ENCODE measurements around the gene DESI2.
"Not testable (repeated sequence)": the region's sequence is repeated elsewhere in the genome, so short reads cannot be mapped to it uniquely, and the experiment has no call there.

The DESI2 gene

DNA sequence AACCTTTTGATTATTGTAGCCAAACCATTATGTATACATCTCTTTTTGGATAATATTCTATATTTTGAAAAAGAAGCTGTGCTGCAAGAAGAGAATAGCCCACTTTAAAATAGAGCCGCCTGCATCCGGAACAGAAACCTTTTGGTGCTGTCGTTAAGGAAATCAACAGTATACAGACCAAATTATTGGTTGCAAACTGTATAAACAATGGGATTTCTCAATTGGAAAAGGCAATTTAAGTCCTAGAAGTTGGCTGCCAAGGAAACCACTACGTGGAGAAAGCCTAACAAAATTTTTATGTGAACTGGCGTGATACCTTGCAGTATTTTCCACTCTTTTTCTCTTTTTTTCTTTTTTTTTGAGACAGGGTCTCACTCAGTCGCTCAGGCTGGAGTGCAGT, 25.8 kb downstream of the DESI2 start:
- no peak overlapping the region for H3K4me3 ChIP-seq (ENCODE audit: low read depth, low read length)
- TF ChIP-seq CTCF (IDR thresholded peaks at IDR 0.05; ENCODE audit: low read depth, low read length) = no peak

DNA sequence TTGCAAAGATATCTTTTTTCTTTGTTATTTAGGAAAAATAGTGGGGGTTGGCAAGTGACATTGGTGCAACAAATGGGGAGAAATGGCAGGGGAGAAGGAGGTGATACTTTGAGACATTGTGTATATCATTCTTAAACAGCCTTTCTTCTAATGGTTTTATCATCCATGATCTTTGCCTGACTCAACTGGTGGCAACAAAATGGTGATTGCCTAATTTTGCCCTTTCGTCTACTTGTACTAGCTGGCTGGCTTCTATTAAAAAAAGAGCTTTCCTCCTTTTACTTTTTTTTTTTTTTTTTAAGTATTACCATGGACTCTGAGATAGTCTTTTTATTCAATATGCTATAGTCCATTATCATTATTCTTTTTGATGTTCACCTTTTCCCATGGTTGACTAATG, 27.7 kb downstream of the DESI2 start:
- no peak for TF ChIP-seq CTCF (IDR thresholded peaks at IDR 0.05; ENCODE audit: low read depth, low read length)
- H3K4me3 ChIP-seq (ENCODE audit: low read depth, low read length) = no peak overlapping the region

GRCh38 chr1:244682087-244682486, 29.2 kb downstream of the DESI2 start:
- H3K4me3 ChIP-seq (ENCODE audit: low read depth, low read length) = not testable (repeated sequence)

GRCh38 chr1:244695937-244696336, 43.0 kb downstream of the DESI2 start:
- TF ChIP-seq CTCF (IDR thresholded peaks at IDR 0.05; ENCODE audit: low read depth, low read length) = no peak
- H3K4me3 ChIP-seq (ENCODE audit: low read depth, low read length) = no peak overlapping the region

GRCh38 chr1:244699741-244700140, 46.8 kb downstream of the DESI2 start:
- no peak for TF ChIP-seq CTCF (IDR thresholded peaks at IDR 0.05; ENCODE audit: low read depth, low read length)
- H3K4me3 ChIP-seq (ENCODE audit: low read depth, low read length) = no peak overlapping the region

- no peak for TF ChIP-seq CTCF (IDR thresholded peaks at IDR 0.05; ENCODE audit: low read depth, low read length)
- H3K4me3 ChIP-seq (ENCODE audit: low read depth, low read length) = no peak overlapping the region
Observed at GRCh38 chr1:244700808-244701207, 47.9 kb downstream of the DESI2 start.

GRCh38 chr1:244702620-244703019, 49.7 kb downstream of the DESI2 start:
- no peak for TF ChIP-seq CTCF (IDR thresholded peaks at IDR 0.05; ENCODE audit: low read depth, low read length)

DNA sequence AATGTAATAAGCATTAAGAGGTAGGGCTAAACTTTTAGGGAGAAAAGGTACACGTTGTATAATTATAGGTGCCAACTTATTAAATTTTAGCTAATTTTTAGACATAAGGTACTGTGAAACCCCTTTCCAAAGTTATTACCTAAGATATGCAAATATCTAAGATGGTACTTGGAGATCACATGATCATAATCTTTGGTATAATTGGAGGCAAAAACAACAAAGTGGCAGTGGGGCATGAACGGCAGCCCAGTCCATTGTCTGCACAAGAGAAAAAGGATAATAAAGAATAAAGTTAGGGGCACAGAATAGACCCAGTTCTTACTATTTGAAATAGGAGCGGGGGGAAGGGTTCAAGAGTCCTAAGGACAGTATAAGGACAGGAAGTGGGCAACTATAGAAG, 51.2 kb downstream of the DESI2 start:
- TF ChIP-seq CTCF (IDR thresholded peaks at IDR 0.05; ENCODE audit: low read depth, low read length) = no peak
- H3K4me3 ChIP-seq (ENCODE audit: low read depth, low read length) = no peak overlapping the region

More at GRCh38 chr1:244702620-244703019, 49.7 kb downstream of the DESI2 start:
- H3K4me3 ChIP-seq (ENCODE audit: low read depth, low read length) = no peak overlapping the region

Measured in WI38 (cell line).